Activated T-helper 17 cell treated with anti-CD3 and anti-CD28 coated beads, Interleukin-2, amount 50 U/mL, for 72 hours (primary cell): ENCODE measurements around the gene PALM2AKAP2. TPM values are rescaled to one million over a fixed set of nuclear protein-coding genes. Genes with fewer than 3 reads are reported as not detected.
"Not testable (repeated sequence)": the region's sequence is repeated elsewhere in the genome, so short reads cannot be mapped to it uniquely, and the experiment has no call there.

Experiments used
- ATAC-seq: fragments of 150-1000 bp; cut with Tn5 transposase; replicated peaks from 2 replicates; pipeline ENCODE4 v1.10.0; 2021; ENCODE audit warnings: mild to moderate bottlenecking, moderate library complexity
- H3K27ac Mint-ChIP-seq: one replicate; pipeline ENCODE4 v1.8.0; 2022; ENCODE audit warnings: mixed read lengths
- H3K27me3 Mint-ChIP-seq: one replicate; pipeline ENCODE4 v1.8.0; 2022; ENCODE audit warnings: mixed read lengths
- H3K36me3 Mint-ChIP-seq: one replicate; pipeline ENCODE4 v1.8.0; 2022; ENCODE audit warnings: low read depth, mild to moderate bottlenecking, mixed read lengths
- H3K4me1 Mint-ChIP-seq: one replicate; pipeline ENCODE4 v1.8.0; 2022; ENCODE audit warnings: mixed read lengths
- H3K4me3 Mint-ChIP-seq: one replicate; pipeline ENCODE4 v1.8.0; 2022; ENCODE audit warnings: mild to moderate bottlenecking, mixed read lengths
- H3K9me3 Mint-ChIP-seq: one replicate; pipeline ENCODE4 v1.8.0; 2022; ENCODE audit warnings: mixed read lengths
- total RNA-seq, 2 donors: library from RNA; stranded (reverse); gene quantifications; one replicate each; pipeline ENCODE4 v1.2.3, GENCODE V29; 2022

The PALM2AKAP2 gene
- total RNA-seq, 2 donors from 2014 or later: 1.5 to 3.5 TPM

DNA sequence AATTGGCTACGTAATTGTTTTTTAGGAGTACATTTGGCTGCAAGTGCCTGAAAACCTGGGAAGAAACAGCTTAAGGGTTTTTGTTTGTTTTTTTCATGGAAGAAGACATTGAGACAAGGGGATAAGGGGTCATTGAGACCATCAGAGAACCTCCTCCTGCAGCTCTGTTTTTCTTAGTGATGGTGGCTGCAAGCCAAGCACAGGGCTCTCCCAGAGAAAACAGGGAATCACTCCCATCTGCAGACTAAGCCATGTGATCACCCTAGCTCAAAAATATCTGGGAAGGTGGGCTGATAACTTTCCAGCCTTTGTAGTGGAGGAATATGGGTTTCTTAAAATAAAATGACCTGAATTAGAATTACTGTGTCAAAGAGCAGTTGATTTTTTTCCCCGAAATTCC is 25.1 kb downstream of the PALM2AKAP2 start:
- H3K4me1 Mint-ChIP-seq: no peaks in the 10 kb centered on the region
- no peaks in the 10 kb centered on the region for H3K9me3 Mint-ChIP-seq
- no peak for ATAC-seq
- no peak overlapping the region for H3K4me3 Mint-ChIP-seq
- H3K36me3 Mint-ChIP-seq: no peaks in the 10 kb centered on the region
- H3K27me3 Mint-ChIP-seq: peaks cover 8% of the 10 kb centered on the region
- H3K27ac Mint-ChIP-seq: no peak overlapping the region

DNA sequence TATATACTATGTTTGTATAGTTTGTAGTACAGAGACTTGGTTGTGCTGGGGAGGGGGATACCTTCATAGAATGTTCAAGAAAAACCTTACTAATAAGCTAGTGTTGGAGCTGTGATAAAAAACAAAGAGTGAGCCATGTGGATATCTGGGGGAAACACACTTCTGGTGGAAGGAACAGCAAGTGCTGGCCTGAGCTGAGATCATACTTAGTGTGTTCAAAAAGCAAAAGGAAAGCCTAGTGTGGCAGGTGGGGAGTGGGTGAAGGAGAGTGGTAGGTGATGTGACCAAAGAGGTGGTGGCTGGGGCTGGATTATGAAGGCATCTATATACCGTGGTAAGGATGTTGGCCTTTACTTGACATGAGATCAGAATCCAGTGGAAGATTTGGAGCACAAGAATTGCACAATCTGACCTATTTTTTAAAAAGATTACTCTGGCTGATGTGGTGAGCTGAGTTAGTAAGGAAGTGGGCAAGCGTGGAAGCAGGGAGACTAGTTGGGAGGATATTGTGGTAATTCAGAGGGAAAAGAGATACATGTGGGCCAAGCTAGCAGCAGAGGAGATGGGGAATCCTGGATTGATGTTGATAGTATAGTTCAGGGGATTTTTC is 26.6 kb downstream of the PALM2AKAP2 start:
- Mint-ChIP-seq H3K27me3 (peaks cover 19% of the 10 kb centered on the region), H3K27ac (no peak overlapping the region), H3K4me3 (no peak overlapping the region), H3K9me3 (peaks cover 3% of the 10 kb centered on the region), H3K4me1 (no peaks in the 10 kb centered on the region), H3K36me3 (no peaks in the 10 kb centered on the region)
- no peak for ATAC-seq

DNA sequence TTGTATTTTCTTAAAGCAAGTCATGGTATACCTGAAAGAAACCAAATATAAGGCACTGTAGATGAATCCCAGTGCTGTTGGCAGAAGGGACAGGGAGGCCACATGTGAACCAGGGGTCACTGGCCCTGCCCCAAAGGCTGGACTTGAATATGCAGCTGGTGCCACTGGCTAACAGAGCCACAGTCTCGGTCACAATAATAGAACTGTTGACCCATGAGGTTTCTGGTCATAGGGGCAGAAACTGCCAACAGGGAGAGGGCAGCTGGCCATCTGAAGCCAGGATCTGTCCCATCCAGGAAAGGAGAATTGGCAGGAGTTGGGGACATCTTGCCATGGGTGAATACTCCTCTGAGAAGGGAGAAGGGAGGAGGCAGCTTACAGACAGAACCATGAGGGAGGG is 31.9 kb downstream of the PALM2AKAP2 start:
- no peak overlapping the region for H3K27ac Mint-ChIP-seq
- peaks cover 14% of the 10 kb centered on the region for H3K27me3 Mint-ChIP-seq
- H3K4me1 Mint-ChIP-seq: no peaks in the 10 kb centered on the region
- H3K36me3 Mint-ChIP-seq: no peaks in the 10 kb centered on the region
- ATAC-seq: no peak
- no peak overlapping the region for H3K4me3 Mint-ChIP-seq
- peaks cover 3% of the 10 kb centered on the region for H3K9me3 Mint-ChIP-seq

DNA sequence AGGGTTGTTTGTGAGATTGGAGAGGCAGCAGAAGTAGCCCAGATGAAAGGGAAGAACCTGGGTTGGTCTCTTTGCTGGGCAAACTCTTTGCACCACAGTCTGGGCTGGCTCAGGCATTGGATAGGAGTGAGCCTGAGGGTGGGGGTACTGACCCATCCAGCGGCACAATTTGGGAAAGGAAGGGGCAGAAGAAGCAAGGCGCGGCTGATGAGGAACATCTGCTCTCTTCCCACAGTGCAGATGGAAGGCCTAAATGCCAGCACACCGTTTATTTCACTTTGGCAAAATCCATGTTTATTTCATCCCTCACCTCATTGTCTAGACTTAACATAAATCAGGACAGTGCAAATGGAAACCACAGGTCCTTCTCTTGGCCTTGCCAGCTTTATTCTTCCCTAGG is 32.3 kb downstream of the PALM2AKAP2 start:
- ATAC-seq: no peak
- Mint-ChIP-seq H3K27ac (no peak overlapping the region), H3K27me3 (peaks cover 12% of the 10 kb centered on the region), H3K9me3 (peaks cover 3% of the 10 kb centered on the region), H3K36me3 (no peaks in the 10 kb centered on the region), H3K4me3 (no peak overlapping the region), H3K4me1 (no peaks in the 10 kb centered on the region)

DNA sequence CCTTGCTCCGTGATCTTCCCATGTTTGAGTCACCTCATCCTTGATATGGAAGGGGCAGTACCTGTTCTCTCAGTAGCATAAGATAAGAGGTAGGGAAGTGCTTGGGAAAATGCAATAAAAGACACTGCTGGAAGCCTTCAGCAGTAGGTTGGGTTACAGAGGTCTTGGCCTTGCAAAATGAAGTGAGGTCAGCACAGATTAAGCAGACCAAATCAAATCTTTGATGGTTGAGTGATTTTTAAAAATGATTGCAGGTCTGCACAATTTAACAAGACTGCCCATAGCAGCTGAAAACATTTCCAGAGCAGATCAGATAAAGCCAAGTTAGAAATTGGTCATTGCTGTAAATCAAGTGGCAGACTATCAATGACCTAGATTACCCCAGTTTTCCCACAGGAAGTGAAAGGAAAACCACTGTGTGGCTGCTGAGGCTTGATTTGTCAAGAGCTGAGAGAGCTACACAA is 32.9 kb downstream of the PALM2AKAP2 start:
- no peaks in the 10 kb centered on the region for H3K36me3 Mint-ChIP-seq
- H3K4me1 Mint-ChIP-seq: no peaks in the 10 kb centered on the region
- no peak overlapping the region for H3K4me3 Mint-ChIP-seq
- H3K27me3 Mint-ChIP-seq: peaks cover 14% of the 10 kb centered on the region
- ATAC-seq: no peak
- no peak overlapping the region for H3K27ac Mint-ChIP-seq
- peaks cover 3% of the 10 kb centered on the region for H3K9me3 Mint-ChIP-seq

DNA sequence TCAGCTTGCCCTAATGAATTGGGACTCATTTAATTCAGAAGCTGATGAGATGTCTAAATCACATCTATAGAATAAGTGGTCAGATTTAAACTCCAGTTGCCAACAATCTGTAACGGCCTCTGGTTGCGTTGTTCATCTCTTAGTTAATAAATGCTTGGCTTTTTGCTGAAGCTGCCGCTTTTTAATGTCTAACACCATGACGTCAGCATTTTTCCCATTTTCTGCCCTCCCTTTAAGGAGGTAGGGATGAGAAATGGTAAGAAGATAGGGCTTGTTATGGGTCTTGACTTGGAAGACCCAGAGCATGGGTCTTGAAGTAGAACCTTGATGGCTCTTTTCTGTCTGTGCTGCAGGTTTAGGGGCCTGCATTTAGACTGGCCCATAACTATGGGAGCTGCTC is 33.3 kb downstream of the PALM2AKAP2 start:
- peaks cover 3% of the 10 kb centered on the region for H3K9me3 Mint-ChIP-seq
- H3K4me3 Mint-ChIP-seq: no peak overlapping the region
- peaks cover 16% of the 10 kb centered on the region for H3K27me3 Mint-ChIP-seq
- no peak overlapping the region for H3K27ac Mint-ChIP-seq
- no peaks in the 10 kb centered on the region for H3K4me1 Mint-ChIP-seq
- no peak for ATAC-seq
- no peaks in the 10 kb centered on the region for H3K36me3 Mint-ChIP-seq

DNA sequence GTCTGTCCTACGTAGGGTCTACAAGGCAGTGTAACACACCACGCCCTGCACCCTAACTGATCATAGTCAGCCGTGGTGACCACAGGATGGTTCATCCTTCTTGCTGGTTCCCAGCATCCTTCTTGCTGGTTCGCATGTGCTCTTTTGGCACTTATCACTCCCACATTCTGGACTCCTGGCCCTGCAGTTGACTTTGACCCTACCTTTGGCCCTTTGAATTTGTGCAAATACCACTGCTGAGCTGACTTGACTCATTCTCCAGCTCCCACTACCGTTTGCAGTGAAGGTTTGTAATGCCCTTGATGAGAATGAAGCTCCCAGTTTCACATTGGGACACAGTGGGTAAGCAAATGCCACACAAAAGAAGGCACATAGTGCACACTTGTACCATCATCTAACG is 33.8 kb downstream of the PALM2AKAP2 start:
- Mint-ChIP-seq H3K36me3 (no peaks in the 10 kb centered on the region), H3K27me3 (peaks cover 16% of the 10 kb centered on the region), H3K9me3 (peaks cover 3% of the 10 kb centered on the region), H3K4me1 (no peaks in the 10 kb centered on the region), H3K4me3 (no peak overlapping the region), H3K27ac (no peak overlapping the region)
- ATAC-seq: no peak

DNA sequence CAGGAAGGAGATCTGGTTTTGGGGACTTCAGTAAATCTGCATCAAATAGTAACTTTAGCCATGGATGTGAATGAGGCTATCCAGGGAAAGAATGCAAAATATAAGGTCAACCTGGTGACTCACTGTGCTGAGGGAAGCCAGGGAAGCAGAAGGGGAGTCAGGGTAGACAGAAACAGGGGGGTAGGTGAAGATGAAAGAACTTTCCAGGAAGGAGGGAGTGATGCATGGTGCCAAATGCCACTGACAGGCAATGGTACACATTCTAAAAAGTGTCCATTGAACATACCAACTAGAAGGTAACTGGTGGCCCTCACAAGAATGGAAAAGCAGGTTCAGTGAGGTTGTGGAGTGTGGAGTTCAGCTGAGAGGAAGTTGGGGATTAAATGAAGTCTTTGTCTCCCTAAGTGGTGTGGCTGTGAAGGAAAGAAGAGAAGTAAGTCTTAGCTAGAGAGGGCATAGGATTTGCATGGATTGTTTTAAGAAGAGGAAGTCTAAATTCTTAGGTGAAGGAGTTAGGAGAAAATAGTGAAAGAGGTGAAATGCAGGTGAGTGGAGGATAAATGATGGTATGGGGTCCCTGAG is 35.5 kb downstream of the PALM2AKAP2 start:
- H3K36me3 Mint-ChIP-seq: no peaks in the 10 kb centered on the region
- H3K4me3 Mint-ChIP-seq: no peak overlapping the region
- peaks cover under 1% of the 10 kb centered on the region for H3K9me3 Mint-ChIP-seq
- no peak for ATAC-seq
- H3K27me3 Mint-ChIP-seq: peaks cover 14% of the 10 kb centered on the region
- H3K4me1 Mint-ChIP-seq: no peaks in the 10 kb centered on the region
- no peak overlapping the region for H3K27ac Mint-ChIP-seq

DNA sequence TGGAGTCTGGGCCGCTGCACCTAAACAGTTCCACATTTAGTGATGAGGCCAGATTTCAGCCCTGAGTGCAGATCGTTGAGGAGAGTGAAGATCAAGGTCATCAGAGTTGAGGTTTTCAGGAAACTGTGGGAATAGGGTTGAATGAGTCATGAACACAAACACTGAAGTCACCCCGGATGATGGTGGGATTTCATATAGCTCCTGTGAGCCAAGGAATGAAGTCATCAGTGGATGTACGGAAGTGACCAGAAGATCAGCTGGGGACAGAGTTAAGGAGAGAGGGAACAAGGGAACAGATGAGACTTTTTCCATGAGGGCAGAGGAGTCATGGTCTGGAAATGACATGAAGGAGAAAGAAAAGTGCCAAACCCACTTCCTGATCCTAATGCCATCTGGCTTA is 36.5 kb downstream of the PALM2AKAP2 start:
- no peak overlapping the region for H3K4me3 Mint-ChIP-seq
- ATAC-seq: no peak
- H3K9me3 Mint-ChIP-seq: no peaks in the 10 kb centered on the region
- peaks cover 7% of the 10 kb centered on the region for H3K27me3 Mint-ChIP-seq
- no peak overlapping the region for H3K27ac Mint-ChIP-seq
- H3K4me1 Mint-ChIP-seq: no peaks in the 10 kb centered on the region
- H3K36me3 Mint-ChIP-seq: no peaks in the 10 kb centered on the region

DNA sequence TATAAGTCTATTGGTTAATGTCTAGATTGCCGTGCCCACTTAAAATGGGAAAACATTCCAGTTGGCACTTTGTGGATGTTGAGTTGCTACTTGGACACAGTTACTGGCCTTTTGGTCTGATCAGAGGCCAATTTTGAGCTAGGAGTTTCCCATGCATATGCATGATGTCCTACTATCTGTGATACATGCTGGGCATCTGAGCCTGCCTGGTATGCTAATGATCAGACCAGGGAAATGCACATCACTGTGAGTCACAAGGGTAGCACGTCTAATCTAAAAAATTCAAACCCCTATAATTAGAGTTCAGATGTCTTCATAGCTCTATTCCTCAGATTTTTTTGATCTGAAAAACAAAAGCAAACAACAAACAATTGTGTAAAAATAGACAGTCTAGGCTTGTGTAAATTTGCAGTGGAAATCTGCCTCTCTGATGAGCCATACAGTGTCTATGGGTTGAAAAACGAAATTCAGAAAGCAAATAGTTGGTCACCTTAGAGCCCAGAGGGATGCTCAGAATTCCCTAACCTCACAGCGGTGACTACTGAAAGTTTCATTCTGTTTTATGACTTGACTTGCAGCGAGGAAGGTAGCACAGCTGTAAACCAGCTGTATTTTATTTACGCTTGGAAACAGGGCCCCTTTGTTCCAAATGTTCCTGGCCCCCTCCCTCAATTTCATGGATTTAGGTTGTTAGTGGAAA is 37.3 kb downstream of the PALM2AKAP2 start:
- Mint-ChIP-seq H3K9me3 (no peaks in the 10 kb centered on the region), H3K4me3 (no peak overlapping the region), H3K27me3 (peaks cover 11% of the 10 kb centered on the region), H3K4me1 (no peaks in the 10 kb centered on the region), H3K36me3 (no peaks in the 10 kb centered on the region), H3K27ac (no peak overlapping the region)
- no peak for ATAC-seq

DNA sequence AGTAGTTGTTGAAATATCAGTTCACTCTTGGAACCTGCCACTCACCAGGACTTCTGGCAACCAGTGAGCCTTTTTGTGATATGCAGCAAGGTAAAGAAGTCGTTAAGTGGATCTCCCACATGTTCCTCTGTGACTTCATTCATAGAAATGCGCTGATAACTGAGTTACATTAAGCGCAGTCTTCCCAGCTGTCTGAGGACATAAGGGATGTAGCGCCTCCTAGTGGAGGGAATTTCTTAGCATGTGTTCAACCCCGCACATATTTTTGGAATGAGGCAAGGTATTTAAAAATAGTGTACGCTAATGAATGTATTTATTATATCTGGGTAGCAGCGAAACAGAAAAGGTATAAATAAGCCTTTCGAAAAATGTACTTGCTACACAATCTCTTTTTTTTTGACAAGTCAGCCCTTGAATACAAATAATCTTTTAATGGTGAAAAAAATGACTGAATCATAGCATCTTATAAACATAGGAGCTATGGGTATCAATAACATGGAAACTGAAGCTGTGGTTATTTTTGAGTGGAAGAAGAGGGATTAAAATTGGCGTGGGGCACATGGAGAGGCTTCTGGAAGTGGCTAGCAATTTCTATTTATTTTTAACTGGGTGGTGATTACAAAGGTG is 38.0 kb downstream of the PALM2AKAP2 start:
- no peaks in the 10 kb centered on the region for H3K9me3 Mint-ChIP-seq
- H3K4me3 Mint-ChIP-seq: no peak overlapping the region
- H3K27me3 Mint-ChIP-seq: peaks cover 16% of the 10 kb centered on the region
- peak; percentile 57 for ATAC-seq
- no peaks in the 10 kb centered on the region for H3K36me3 Mint-ChIP-seq
- no peak overlapping the region for H3K27ac Mint-ChIP-seq
- H3K4me1 Mint-ChIP-seq: no peaks in the 10 kb centered on the region

DNA sequence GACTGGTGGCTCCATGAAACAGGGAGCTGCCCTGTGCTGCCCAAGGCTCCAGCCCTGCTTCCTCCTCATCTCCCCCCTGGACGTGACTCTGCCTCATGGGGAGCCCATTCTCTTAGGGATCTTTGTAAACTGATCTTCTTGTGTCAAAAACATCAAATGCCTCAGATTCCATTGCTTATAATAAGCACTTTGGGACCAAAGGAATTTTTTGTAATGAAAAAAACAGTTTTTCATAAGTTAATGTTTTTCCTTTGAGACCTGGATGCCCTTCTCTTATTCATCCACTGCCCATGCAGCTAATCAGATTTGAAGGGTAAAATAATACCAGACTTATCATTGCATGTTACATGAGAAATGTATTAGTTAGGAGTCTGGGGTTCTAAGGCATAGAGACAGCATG is 41.7 kb downstream of the PALM2AKAP2 start:
- peaks cover 17% of the 10 kb centered on the region for H3K27me3 Mint-ChIP-seq
- H3K36me3 Mint-ChIP-seq: no peaks in the 10 kb centered on the region
- no peak overlapping the region for H3K4me3 Mint-ChIP-seq
- no peak overlapping the region for H3K27ac Mint-ChIP-seq
- no peak for ATAC-seq
- H3K4me1 Mint-ChIP-seq: no peaks in the 10 kb centered on the region
- H3K9me3 Mint-ChIP-seq: no peaks in the 10 kb centered on the region

DNA sequence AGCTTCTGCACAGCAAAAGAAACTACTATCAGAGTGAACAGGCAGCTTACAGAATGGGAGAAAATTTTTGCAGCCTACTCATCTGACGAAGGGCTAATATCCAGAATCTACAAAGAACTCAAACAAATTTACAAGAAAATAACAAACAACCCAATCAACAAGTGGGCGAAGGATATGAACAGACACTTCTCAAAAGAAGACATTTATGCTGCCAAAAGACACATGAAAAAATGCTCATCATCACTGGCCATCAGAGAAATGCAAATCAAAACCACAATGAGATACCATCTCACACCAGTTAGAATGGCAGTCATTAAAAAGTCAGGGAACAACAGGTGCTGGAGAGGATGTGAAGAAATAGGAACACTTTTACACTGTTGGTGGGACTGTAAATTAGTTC is 45.4 kb downstream of the PALM2AKAP2 start:
- H3K4me1 Mint-ChIP-seq, ATAC-seq, H3K4me3 Mint-ChIP-seq, H3K9me3 Mint-ChIP-seq, H3K27ac Mint-ChIP-seq, H3K36me3 Mint-ChIP-seq: not testable (repeated sequence)
- peaks cover 12% of the 10 kb centered on the region for H3K27me3 Mint-ChIP-seq

DNA sequence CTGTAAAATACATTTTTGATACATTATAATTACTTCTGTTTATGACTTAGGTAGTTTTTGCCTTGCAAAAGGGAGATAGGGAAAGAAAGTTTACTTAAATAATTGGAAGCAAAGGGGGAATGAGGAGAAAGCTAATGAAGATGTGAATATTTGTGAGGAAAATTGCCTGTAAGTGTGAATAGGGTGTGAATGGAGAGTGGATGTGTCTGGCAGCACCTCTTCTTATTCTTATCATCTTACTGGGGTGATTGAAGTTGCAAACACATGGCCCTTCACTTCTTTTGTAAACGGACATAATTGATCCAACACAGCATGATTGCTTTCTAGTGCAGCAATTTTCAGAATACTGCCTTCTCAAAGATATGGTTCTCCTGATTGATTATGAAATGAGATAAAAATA is 46.6 kb downstream of the PALM2AKAP2 start:
- ATAC-seq: no peak
- H3K27ac Mint-ChIP-seq: no peak overlapping the region
- H3K27me3 Mint-ChIP-seq: peaks cover 12% of the 10 kb centered on the region
- no peaks in the 10 kb centered on the region for H3K4me1 Mint-ChIP-seq
- no peak overlapping the region for H3K4me3 Mint-ChIP-seq
- no peaks in the 10 kb centered on the region for H3K9me3 Mint-ChIP-seq
- H3K36me3 Mint-ChIP-seq: no peaks in the 10 kb centered on the region

DNA sequence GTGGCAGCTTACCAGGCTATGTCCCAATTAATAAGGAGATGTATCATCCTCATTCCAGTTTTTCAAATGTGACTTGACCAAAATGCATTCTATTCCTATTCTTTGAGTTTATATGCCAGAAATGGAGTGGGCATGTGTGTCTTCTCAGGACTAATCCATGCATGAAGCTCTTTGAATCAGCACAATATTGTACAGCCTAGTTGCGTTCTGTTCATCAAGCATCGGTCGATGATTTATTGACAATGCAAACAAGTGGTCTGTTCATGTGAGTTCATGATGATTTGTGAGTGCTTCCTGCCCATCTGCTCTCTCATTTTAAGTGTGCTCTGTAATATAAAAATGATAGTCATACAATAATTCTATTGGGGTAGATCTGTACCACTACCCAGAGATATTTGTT is 48.3 kb downstream of the PALM2AKAP2 start:
- Mint-ChIP-seq H3K27me3 (peaks cover 8% of the 10 kb centered on the region), H3K4me3 (no peak overlapping the region), H3K27ac (no peak overlapping the region), H3K4me1 (no peaks in the 10 kb centered on the region), H3K9me3 (no peaks in the 10 kb centered on the region), H3K36me3 (no peaks in the 10 kb centered on the region)
- ATAC-seq: no peak
